Measurements from ENCODE around the gene GLRX5. TPM values are rescaled to one million over a fixed set of nuclear protein-coding genes. Genes with fewer than 3 reads are reported as not detected.
A peak's percentile ranks its signal among the peaks of the same experiment; 100 is the strongest.

Gene GLRX5
- total RNA-seq, 3 donors from 2014 or later (not counting 1 experiment from before 2014, with no cell fraction given) = 16.7 to 26.0 (median 23.4) TPM

GRCh38 chr14:95557832-95558231 is 23.0 kb downstream of the GLRX5 start:
- Mint-ChIP-seq H3K27ac (no peak overlapping the region), H3K36me3 (no peaks in the 10 kb centered on the region), H3K4me1 (peaks cover 0 to 11% of the 10 kb centered on the region in 2 donors), H3K9me3 (no peaks in the 10 kb centered on the region), H3K27me3 (ENCODE audit: low read depth in 2 of 2) (peaks cover 0 to 5% of the 10 kb centered on the region in 2 donors), H3K4me3 (no peak overlapping the region)
- no peak for ATAC-seq
- H3K9me3 ChIP-seq (ENCODE audit: control insufficient read depth, insufficient read depth, low read length) = no peaks in the 10 kb centered on the region
- no peak overlapping the region for H3K4me3 ChIP-seq (ENCODE audit: low read length)
- intact Hi-C loops (cut with micrococcal nuclease) = no loop called here
- no peak for DNase-seq
- 80% methylated on average over 1 of the region's 2 CpGs for WGBS (ENCODE audit: insufficient coverage)
- no peaks in the 10 kb centered on the region for H3K27me3 ChIP-seq (ENCODE audit: control insufficient read depth, insufficient read depth, low read length)
- no peaks in the 10 kb centered on the region for H3K36me3 ChIP-seq (ENCODE audit: control insufficient read depth, insufficient read depth, low read length)
- no peak overlapping the region for H3K27ac ChIP-seq (ENCODE audit: low read length)
- peaks cover 4% of the 10 kb centered on the region for H3K4me1 ChIP-seq (ENCODE audit: control insufficient read depth, insufficient read depth, low read length)
- no peak for TF ChIP-seq CTCF (IDR thresholded peaks at IDR 0.05)

GRCh38 chr14:95559203-95559602 is 24.4 kb downstream of the GLRX5 start:
- no peaks in the 10 kb centered on the region for H3K9me3 ChIP-seq (ENCODE audit: control insufficient read depth, insufficient read depth, low read length)
- Mint-ChIP-seq H3K27ac (no peak overlapping the region), H3K9me3 (no peaks in the 10 kb centered on the region), H3K4me3 (no peak overlapping the region), H3K4me1 (peaks cover 0 to 11% of the 10 kb centered on the region in 2 donors), H3K27me3 (ENCODE audit: low read depth in 2 of 2) (peaks cover 0 to 8% of the 10 kb centered on the region in 2 donors), H3K36me3 (no peaks in the 10 kb centered on the region)
- H3K27me3 ChIP-seq (ENCODE audit: control insufficient read depth, insufficient read depth, low read length) = no peaks in the 10 kb centered on the region
- H3K27ac ChIP-seq (ENCODE audit: low read length) = no peak overlapping the region
- no peak for TF ChIP-seq CTCF (IDR thresholded peaks at IDR 0.05)
- no peak overlapping the region for H3K4me3 ChIP-seq (ENCODE audit: low read length)
- H3K36me3 ChIP-seq (ENCODE audit: control insufficient read depth, insufficient read depth, low read length) = no peaks in the 10 kb centered on the region
- peaks cover 4% of the 10 kb centered on the region for H3K4me1 ChIP-seq (ENCODE audit: control insufficient read depth, insufficient read depth, low read length)
- intact Hi-C loops (cut with micrococcal nuclease) = no loop called here
- WGBS (ENCODE audit: insufficient coverage) = 77% methylated on average over 6 of the region's 6 CpGs
- DNase-seq = no peak
- no peak for ATAC-seq

- Mint-ChIP-seq H3K27me3 (ENCODE audit: low read depth in 2 of 2) (peaks cover 0 to 8% of the 10 kb centered on the region in 2 donors), H3K4me1 (peaks cover 0 to 11% of the 10 kb centered on the region in 2 donors), H3K4me3 (no peak overlapping the region), H3K36me3 (no peaks in the 10 kb centered on the region), H3K27ac (no peak overlapping the region), H3K9me3 (no peaks in the 10 kb centered on the region)
- Histone ChIP-seq H3K27ac (ENCODE audit: low read length) (no peak overlapping the region), H3K4me1 (ENCODE audit: control insufficient read depth, insufficient read depth, low read length) (peaks cover 4% of the 10 kb centered on the region), H3K9me3 (ENCODE audit: control insufficient read depth, insufficient read depth, low read length) (no peaks in the 10 kb centered on the region), H3K27me3 (ENCODE audit: control insufficient read depth, insufficient read depth, low read length) (no peaks in the 10 kb centered on the region), H3K36me3 (ENCODE audit: control insufficient read depth, insufficient read depth, low read length) (no peaks in the 10 kb centered on the region), H3K4me3 (ENCODE audit: low read length) (no peak overlapping the region)
- intact Hi-C loops (cut with micrococcal nuclease) = loop anchor here (1.0 to 2.0 kb wide), 3 partner anchors 123 to 432 kb away; no protein-coding TSS in a partner anchor
- DNase-seq = peak; percentile 63 to 91
- ATAC-seq = peak; percentile 61 to 87 (median 82)
- peak; percentile 86 for TF ChIP-seq CTCF (IDR thresholded peaks at IDR 0.05)
- 16% methylated on average over 14 of the region's 14 CpGs for WGBS (ENCODE audit: insufficient coverage)
Observed at GRCh38 chr14:95561001-95561412, 26.2 kb downstream of the GLRX5 start.

All from natural killer cell (primary cell).